ENCODE data around the gene DTWD2. TPM values are rescaled to one million over a fixed set of nuclear protein-coding genes. Genes with fewer than 3 reads are reported as not detected.

The DTWD2 gene
- total RNA-seq, 3 donors from 2014 or later: 5.8 to 11.4 (median 9.2) TPM

- no peak for TF ChIP-seq CTCF (IDR thresholded peaks at IDR 0.05)
- H3K4me1 ChIP-seq (ENCODE audit: low read depth): no peaks in the 10 kb centered on the region
- no peak overlapping the region for H3K4me3 ChIP-seq
- peaks cover 4% of the 10 kb centered on the region for H3K9me3 ChIP-seq
- intact Hi-C loops (cut with DNase I, micrococcal nuclease): no loop called here
- no peak for DNase-seq
- ATAC-seq: no peak
- H3K36me3 ChIP-seq (ENCODE audit: low read depth): no peaks in the 10 kb centered on the region
Measured at GRCh38 chr5:118806571-118806970, 181.8 kb downstream of the DTWD2 start.

- H3K36me3 ChIP-seq (ENCODE audit: low read depth): no peaks in the 10 kb centered on the region
- intact Hi-C loops (cut with DNase I, micrococcal nuclease): no loop called here
- DNase-seq: no peak
- H3K4me1 ChIP-seq (ENCODE audit: low read depth): no peaks in the 10 kb centered on the region
- no peak for TF ChIP-seq CTCF (IDR thresholded peaks at IDR 0.05)
- H3K9me3 ChIP-seq: no peaks in the 10 kb centered on the region
- ATAC-seq: no peak
- no peak overlapping the region for H3K4me3 ChIP-seq
Measured at GRCh38 chr5:118802335-118802734, 186.0 kb downstream of the DTWD2 start.

- H3K9me3 ChIP-seq: no peaks in the 10 kb centered on the region
- no peak for DNase-seq
- no peak for ATAC-seq
- intact Hi-C loops (cut with DNase I, micrococcal nuclease): no loop called here
- H3K4me1 ChIP-seq (ENCODE audit: low read depth): no peaks in the 10 kb centered on the region
- no peak for TF ChIP-seq CTCF (IDR thresholded peaks at IDR 0.05)
- H3K36me3 ChIP-seq (ENCODE audit: low read depth): no peaks in the 10 kb centered on the region
- H3K4me3 ChIP-seq: no peak overlapping the region
Measured at GRCh38 chr5:118796081-118796480, 192.3 kb downstream of the DTWD2 start.

GRCh38 chr5:118794281-118794680 lies 194.1 kb downstream of the DTWD2 start:
- H3K4me1 ChIP-seq (ENCODE audit: low read depth): no peaks in the 10 kb centered on the region
- intact Hi-C loops (cut with DNase I, micrococcal nuclease): no loop called here
- ATAC-seq: no peak
- DNase-seq: no peak
- TF ChIP-seq CTCF (IDR thresholded peaks at IDR 0.05): no peak
- H3K9me3 ChIP-seq: no peaks in the 10 kb centered on the region
- no peak overlapping the region for H3K4me3 ChIP-seq
- no peaks in the 10 kb centered on the region for H3K36me3 ChIP-seq (ENCODE audit: low read depth)

GRCh38 chr5:118793652-118794051 lies 194.7 kb downstream of the DTWD2 start:
- Histone ChIP-seq H3K9me3 (no peaks in the 10 kb centered on the region), H3K4me1 (ENCODE audit: low read depth) (no peaks in the 10 kb centered on the region), H3K36me3 (ENCODE audit: low read depth) (no peaks in the 10 kb centered on the region), H3K4me3 (no peak overlapping the region)
- TF ChIP-seq CTCF (IDR thresholded peaks at IDR 0.05): no peak
- intact Hi-C loops (cut with DNase I, micrococcal nuclease): no loop called here
- DNase-seq (no peak), ATAC-seq (no peak)

- no peaks in the 10 kb centered on the region for H3K4me1 ChIP-seq (ENCODE audit: low read depth)
- no peaks in the 10 kb centered on the region for H3K36me3 ChIP-seq (ENCODE audit: low read depth)
- ATAC-seq: no peak
- intact Hi-C loops (cut with DNase I, micrococcal nuclease): no loop called here
- no peak overlapping the region for H3K4me3 ChIP-seq
- DNase-seq: no peak
- no peak for TF ChIP-seq CTCF (IDR thresholded peaks at IDR 0.05)
- H3K9me3 ChIP-seq: no peaks in the 10 kb centered on the region
Measured at GRCh38 chr5:118793091-118793490, 195.3 kb downstream of the DTWD2 start.
